GM23338 (cell line): ENCODE data around the gene PGC. TPM values are rescaled to one million over a fixed set of nuclear protein-coding genes. Genes with fewer than 3 reads are reported as not detected.

Source experiments
- ATAC-seq: fragments of 200-7000 bp; cut with Tn5 transposase; 3 replicates; pipeline ENCODE4 v1.9.1; 2020
- DNase-seq: peaks from one replicate; pipeline ENCODE4 v3.0.0-alpha.2; 2015; ENCODE audit warnings: low spot score
- H2AFZ ChIP-seq: fragments of 200-600 bp; sonication (generic); 2 replicates; pipeline ENCODE4 v1.8.0; 2016; ENCODE audit warnings: antibody characterized with exemption, mild to moderate bottlenecking, moderate library complexity
- H3F3A ChIP-seq: fragments of 200-600 bp; sonication (generic); replicated peaks from 2 replicates; pipeline ENCODE4 v1.8.0; 2017; ENCODE audit warnings: antibody characterized with exemption, mixed run types, low read depth
- H3K27ac ChIP-seq: fragments of 200-600 bp; sonication (generic); 2 replicates; pipeline ENCODE4 v1.6.1; 2016; ENCODE audit warnings: low read depth
- H3K27me3 ChIP-seq: fragments of 200-600 bp; sonication (generic); 2 replicates; pipeline ENCODE4 v1.8.0; 2016; ENCODE audit warnings: mild to moderate bottlenecking, mixed run types, moderate library complexity; ENCODE audit not compliant: insufficient read depth
- H3K36me3 ChIP-seq: fragments of 200-600 bp; sonication (generic); 2 replicates; pipeline ENCODE4 v1.8.0; 2016; ENCODE audit warnings: mild to moderate bottlenecking; ENCODE audit not compliant: insufficient read depth
- H3K4me1 ChIP-seq: fragments of 200-600 bp; sonication (generic); 2 replicates; pipeline ENCODE4 v1.8.0; 2016; ENCODE audit warnings: mild to moderate bottlenecking, moderate library complexity; ENCODE audit not compliant: insufficient read depth
- H3K4me2 ChIP-seq: fragments of 200-600 bp; sonication (generic); 2 replicates; pipeline ENCODE4 v1.7.1; 2017; ENCODE audit warnings: mixed run types
- H3K4me3 ChIP-seq: fragments of 200-600 bp; sonication (generic); 2 replicates; pipeline ENCODE4 v1.6.1; 2016; ENCODE audit warnings: mixed run types
- H3K79me2 ChIP-seq: fragments of 200-600 bp; sonication (generic); replicated peaks from 2 replicates; pipeline ENCODE4 v1.8.0; 2017; ENCODE audit warnings: mild to moderate bottlenecking; ENCODE audit not compliant: insufficient read depth
- H3K9me2 ChIP-seq: fragments of 200-600 bp; sonication (generic); 2 replicates; pipeline ENCODE4 v1.8.0; 2017; ENCODE audit not compliant: insufficient read depth
- H4K20me1 ChIP-seq: fragments of 200-600 bp; sonication (generic); replicated peaks from 2 replicates; pipeline ENCODE4 v1.8.0; 2017; ENCODE audit warnings: mild to moderate bottlenecking; ENCODE audit not compliant: insufficient read depth
- H3K27ac Mint-ChIP-seq: 2 replicates; pipeline ENCODE4 v1.8.0; 2020; ENCODE audit warnings: inconsistent platforms, mild to moderate bottlenecking, moderate library complexity, mixed read lengths
- H3K27me3 Mint-ChIP-seq: 3 replicates; pipeline ENCODE4 v1.8.0; 2022; ENCODE audit warnings: low read depth, mild to moderate bottlenecking, moderate library complexity, mixed read lengths, inconsistent platforms; ENCODE audit not compliant: insufficient read depth, poor library complexity
- H3K36me3 Mint-ChIP-seq: 3 replicates; pipeline ENCODE4 v1.8.0; 2021; ENCODE audit warnings: low read depth, mild to moderate bottlenecking, inconsistent platforms, moderate library complexity, mixed read lengths
- H3K4me1 Mint-ChIP-seq: 3 replicates; pipeline ENCODE4 v1.8.0; 2020; ENCODE audit warnings: mild to moderate bottlenecking, inconsistent platforms, mixed read lengths
- H3K4me3 Mint-ChIP-seq: 3 replicates; pipeline ENCODE4 v1.8.0; 2021; ENCODE audit warnings: moderate library complexity, mild to moderate bottlenecking, inconsistent platforms, mixed read lengths
- H3K9me3 Mint-ChIP-seq: 3 replicates; pipeline ENCODE4 v1.8.0; 2020; ENCODE audit warnings: moderate library complexity, mild to moderate bottlenecking, inconsistent platforms, mixed read lengths
- CTCF ChIP-seq, 2 experiments: fragments of 200-600 bp in 1 of 2; sonication (generic) in 1 of 2; conservative IDR thresholded peaks; 2 replicates each; pipeline versions ENCODE4 v1.5.1 to v1.6.1; 2016 to 2017; ENCODE audit warnings: antibody characterized with exemption in 2 of 2, low read depth in 2 of 2, mild to moderate bottlenecking in 2 of 2, moderate library complexity in 1 of 2
- ETS1 ChIP-seq: IDR thresholded peaks from 2 replicates; pipeline ENCODE4 v1.6.1; 2016; ENCODE audit warnings: antibody characterized with exemption
- EZH2 ChIP-seq: fragments of 200-600 bp; sonication (generic); IDR thresholded peaks from one replicate; pipeline ENCODE4 v1.8.0; 2017; ENCODE audit warnings: antibody characterized with exemption, mild to moderate bottlenecking, low read depth; ENCODE audit not compliant: unreplicated experiment
- EZH2phosphoT487 ChIP-seq: fragments of 200-600 bp; sonication (generic); IDR thresholded peaks from one replicate; pipeline ENCODE4 v1.8.1; 2018; ENCODE audit warnings: antibody characterized with exemption; ENCODE audit not compliant: unreplicated experiment
- JUNB ChIP-seq: IDR thresholded peaks from one replicate; pipeline ENCODE4 v1.6.1; 2016; ENCODE audit warnings: antibody characterized with exemption; ENCODE audit not compliant: unreplicated experiment
- POLR2AphosphoS5 ChIP-seq: IDR thresholded peaks from 2 replicates; pipeline ENCODE4 v1.6.1; 2016; ENCODE audit warnings: antibody characterized with exemption, low read depth
- REST ChIP-seq: IDR thresholded peaks from one replicate; pipeline ENCODE4 v1.6.1; 2018; ENCODE audit warnings: antibody characterized with exemption; ENCODE audit not compliant: unreplicated experiment
- ZNF114 ChIP-seq: fragments of 250-450 bp; sonication (Bioruptor Pico); IDR thresholded peaks from 2 replicates; pipeline ENCODE4 v1.5.0; 2020; ENCODE audit warnings: mild to moderate bottlenecking, moderate library complexity
- ZNF331 ChIP-seq: fragments of 250-450 bp; sonication (Bioruptor Pico); IDR thresholded peaks from 2 replicates; pipeline ENCODE4 v1.5.0; 2020; ENCODE audit warnings: low read depth, mild to moderate bottlenecking, moderate library complexity
- polyA plus RNA-seq: library from polyadenylated mRNA; unstranded; fragments of >200 nt; fragmentation: Nextera tagmentation; extraction: Ambion mirVana; gene quantifications from 2 replicates; pipeline ENCODE4 v1.2.1, GENCODE V29; 2016
- total RNA-seq: library from RNA; depleted of rRNA; stranded (reverse); fragments of >200 nt; shearing (Covaris generic); gene quantifications from 2 replicates; pipeline ENCODE4 v1.2.3, GENCODE V29; 2014

Gene PGC
- total and polyA plus RNA-seq, 2 experiments from 2014 or later: not detected

GRCh38 chr6:41741625-41742490, 5.3 kb downstream of the PGC start (continued):
- TF ChIP-seq ETS1 (no peak), ZNF114 (no peak), EZH2phosphoT487 (no peak)

- no peak overlapping the region for H3K4me3 Mint-ChIP-seq
- Histone ChIP-seq H3K27ac (no peak overlapping the region), H2AFZ (no peak overlapping the region; the same call in 1 of the 2 replicates), H3K36me3 (no peaks in the 10 kb centered on the region), H3K4me3 (no peak overlapping the region), H3K27me3 (no peaks in the 10 kb centered on the region), H3K9me2 (no peaks in the 10 kb centered on the region), H4K20me1 (no peaks in the 10 kb centered on the region), H3F3A (no peaks in the 10 kb centered on the region), H3K4me1 (peaks cover 7% of the 10 kb centered on the region), H3K79me2 (no peaks in the 10 kb centered on the region), H3K4me2 (no peak overlapping the region)
- H3K27ac Mint-ChIP-seq: no peak overlapping the region
- H3K4me1 Mint-ChIP-seq: peaks cover 15% of the 10 kb centered on the region
- peaks cover 5% of the 10 kb centered on the region for H3K27me3 Mint-ChIP-seq
- DNase-seq: no peak
- no peak for ATAC-seq
- H3K9me3 Mint-ChIP-seq: no peaks in the 10 kb centered on the region
- no peaks in the 10 kb centered on the region for H3K36me3 Mint-ChIP-seq
- TF ChIP-seq ZNF331 (CRISPR knock-in tag) (no peak), JUNB (no peak)
Measured at GRCh38 chr6:41740366-41741162, 6.6 kb downstream of the PGC start.

GRCh38 chr6:41739041-41739440, 8.2 kb downstream of the PGC start:
- no peak overlapping the region for H3K27ac Mint-ChIP-seq
- DNase-seq (no peak), ATAC-seq (no peak)
- H3K27me3 Mint-ChIP-seq: peaks cover 6% of the 10 kb centered on the region
- Histone ChIP-seq H4K20me1 (no peaks in the 10 kb centered on the region), H3K27me3 (no peaks in the 10 kb centered on the region), H3K27ac (no peak overlapping the region), H3K9me2 (no peaks in the 10 kb centered on the region), H3K4me3 (no peak overlapping the region), H3F3A (no peaks in the 10 kb centered on the region), H2AFZ (no peak overlapping the region), H3K36me3 (no peaks in the 10 kb centered on the region), H3K4me2 (no peak overlapping the region), H3K4me1 (peaks cover 7% of the 10 kb centered on the region), H3K79me2 (no peaks in the 10 kb centered on the region)
- H3K9me3 Mint-ChIP-seq: no peaks in the 10 kb centered on the region
- no peak overlapping the region for H3K4me3 Mint-ChIP-seq
- H3K4me1 Mint-ChIP-seq: peaks cover 15% of the 10 kb centered on the region
- H3K36me3 Mint-ChIP-seq: no peaks in the 10 kb centered on the region
- TF ChIP-seq REST (no peak), ZNF331 (CRISPR knock-in tag) (no peak), CTCF (conservative IDR thresholded peaks at IDR 0.05; ENCODE audit: low read depth in 2 of 2) (no peak), EZH2 (no peak), ETS1 (no peak), POLR2AphosphoS5 (no peak)
